SK-N-MC (cell line): Measurements from ENCODE around the gene TET2.

Experiments
- EZH2 ChIP-seq: fragments of 200-600 bp; sonication (generic); IDR thresholded peaks from one replicate; pipeline ENCODE4 v1.6.1; 2017; ENCODE audit warnings: antibody characterized with exemption
- FOXP2 ChIP-seq: optimal IDR thresholded peaks from 2 replicates; pipeline ENCODE3; 2011; ENCODE audit warnings: mild to moderate bottlenecking, moderate library complexity; ENCODE audit not compliant: insufficient read depth; ENCODE audit errors: extremely low read length, control extremely low read depth
- POLR2AphosphoS5 ChIP-seq: IDR thresholded peaks from 2 replicates; pipeline ENCODE4 v1.6.1; 2012; ENCODE audit warnings: mild to moderate bottlenecking, low read depth, low read length, borderline replicate concordance

- TF ChIP-seq POLR2AphosphoS5 (no peak), FOXP2 (no peak), EZH2 (no peak)
These were observed 157.4 kb downstream of the TET2 start for GRCh38 chr4:105304085-105304484.
